GM12891 (cell line): ENCODE data around the gene DNMT3L.
"Not testable (repeated sequence)": the region's sequence is repeated elsewhere in the genome, so short reads cannot be mapped to it uniquely, and the experiment has no call there.

ENCODE experiments used
- POLR2A ChIP-seq: IDR thresholded peaks from 2 replicates; pipeline ENCODE4 v1.6.1; 2011; ENCODE audit warnings: low read depth, low read length, control low read depth
- POLR2AphosphoS5 ChIP-seq: IDR thresholded peaks from 2 replicates; pipeline ENCODE4 v1.6.1; 2011; ENCODE audit warnings: low read depth, low read length, control low read depth
- POU2F2 ChIP-seq: IDR thresholded peaks from 2 replicates; pipeline ENCODE4 v1.6.1; 2011; ENCODE audit warnings: low read depth, mild to moderate bottlenecking, control low read depth, low read length, moderate library complexity
- TAF1 ChIP-seq: IDR thresholded peaks from 2 replicates; pipeline ENCODE4 v1.6.1; 2011; ENCODE audit warnings: low read depth, low read length, control low read depth

- TF ChIP-seq TAF1, POLR2A, POLR2AphosphoS5, POU2F2: not testable (repeated sequence)
These were observed 33.6 kb downstream of the DNMT3L start for GRCh38 chr21:44228109-44228508.
